GM04504 (cell line): ENCODE measurements around the gene OR2W3.
"Not testable (repeated sequence)": the region's sequence is repeated elsewhere in the genome, so short reads cannot be mapped to it uniquely, and the experiment has no call there.

Experiments
- DNase-seq: peaks from one replicate; pipeline ENCODE4 v3.0.0-alpha.2; 2012; ENCODE audit warnings: low read depth

The OR2W3 gene

DNA sequence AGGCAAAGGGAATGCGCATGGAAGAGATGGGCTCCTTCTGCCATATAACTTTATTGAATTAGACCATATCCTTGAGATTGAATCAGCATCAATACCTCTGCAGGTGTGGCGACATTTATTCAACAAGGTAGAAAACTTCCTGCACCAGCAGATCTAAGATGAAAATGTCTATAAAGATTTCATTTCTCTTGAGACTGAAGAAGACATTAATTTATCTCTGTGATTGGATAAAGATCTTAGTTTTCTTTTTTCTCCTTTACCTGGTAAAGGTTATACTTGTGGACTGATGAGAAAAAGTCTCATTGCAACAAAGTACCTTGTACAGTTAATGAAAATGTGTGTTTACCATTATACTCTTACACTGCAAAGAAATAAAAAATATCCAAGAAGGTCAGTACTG is 24.6 kb downstream of the OR2W3 start, which contains the start of gene OR2T8:
TSS of gene OR2T8 (plus strand) at position 301 of the 400 bp plus-strand sequence. CDS start 766 bp downstream, outside the sequence.
- DNase-seq = no peak

DNA sequence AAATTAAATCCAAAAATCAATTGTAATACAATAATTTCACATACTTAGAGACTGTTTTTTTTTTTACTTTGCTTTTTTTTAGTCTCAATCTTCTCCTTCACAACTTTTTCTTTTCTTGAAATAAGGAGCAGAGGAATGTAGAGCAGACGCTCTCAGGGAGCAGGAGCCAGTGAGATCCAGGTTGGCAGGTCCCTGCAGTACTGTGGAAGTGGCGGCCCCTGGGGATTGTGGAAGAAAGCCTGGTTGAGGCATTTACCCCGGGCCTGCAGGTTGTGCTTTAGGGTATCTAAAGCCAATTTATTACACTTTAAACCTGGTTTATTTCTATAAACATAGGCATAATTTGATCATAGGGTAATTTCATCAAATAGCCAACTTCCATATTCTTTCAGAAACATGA is 28.6 kb downstream of the OR2W3 start:
- no peak for DNase-seq

GRCh38 chr1:247924868-247925267 is 29.5 kb downstream of the OR2W3 start, which contains the start of gene OR2AJ1:
TSS of gene OR2AJ1 (plus strand) at chr1:247924889. CDS start at chr1:247933769, 8,880 bp downstream.
- DNase-seq = no peak

GRCh38 chr1:247933989-247934388 is 38.6 kb downstream of the OR2W3 start:
- DNase-seq = no peak

DNA sequence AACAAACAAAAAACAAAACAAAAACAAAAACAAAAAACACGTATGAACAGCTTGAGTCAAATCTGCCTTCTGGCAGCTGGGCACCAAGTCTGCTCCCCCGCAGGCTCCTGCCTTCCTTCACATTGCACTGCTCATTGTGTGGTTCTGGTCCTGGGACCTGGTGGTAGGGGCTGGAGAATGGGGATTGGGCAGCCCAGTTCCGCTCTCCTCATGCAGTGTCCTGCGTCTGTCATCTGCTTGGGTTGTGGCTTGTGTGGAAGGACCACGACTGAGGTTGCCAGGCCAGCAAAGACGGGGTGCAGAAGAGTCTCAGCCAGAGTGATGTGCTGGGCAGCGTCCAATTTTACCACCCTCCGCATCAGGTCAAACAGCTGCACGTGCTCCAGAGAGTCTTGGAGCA is 40.4 kb downstream of the OR2W3 start:
- DNase-seq = no peak

DNA sequence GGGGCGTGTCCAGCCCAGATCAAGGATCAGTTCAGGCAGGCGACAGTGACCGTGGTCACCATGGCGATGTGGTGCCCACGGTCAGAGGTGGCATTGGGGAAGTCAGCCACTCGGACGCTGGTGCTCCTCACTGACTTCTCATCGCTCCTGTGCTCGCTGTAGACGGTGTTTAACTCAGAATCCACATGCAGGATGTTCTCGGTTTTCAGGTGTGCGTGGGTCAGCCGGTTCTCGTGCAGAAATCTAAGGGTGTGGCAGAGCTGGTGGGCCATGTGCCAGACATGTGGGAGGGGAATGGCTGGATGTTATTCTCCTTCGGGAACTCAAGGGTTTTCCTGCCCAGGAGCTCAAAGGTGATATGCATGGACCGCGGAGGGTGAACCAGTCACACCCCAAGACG is 41.0 kb downstream of the OR2W3 start:
- DNase-seq = no peak

DNA sequence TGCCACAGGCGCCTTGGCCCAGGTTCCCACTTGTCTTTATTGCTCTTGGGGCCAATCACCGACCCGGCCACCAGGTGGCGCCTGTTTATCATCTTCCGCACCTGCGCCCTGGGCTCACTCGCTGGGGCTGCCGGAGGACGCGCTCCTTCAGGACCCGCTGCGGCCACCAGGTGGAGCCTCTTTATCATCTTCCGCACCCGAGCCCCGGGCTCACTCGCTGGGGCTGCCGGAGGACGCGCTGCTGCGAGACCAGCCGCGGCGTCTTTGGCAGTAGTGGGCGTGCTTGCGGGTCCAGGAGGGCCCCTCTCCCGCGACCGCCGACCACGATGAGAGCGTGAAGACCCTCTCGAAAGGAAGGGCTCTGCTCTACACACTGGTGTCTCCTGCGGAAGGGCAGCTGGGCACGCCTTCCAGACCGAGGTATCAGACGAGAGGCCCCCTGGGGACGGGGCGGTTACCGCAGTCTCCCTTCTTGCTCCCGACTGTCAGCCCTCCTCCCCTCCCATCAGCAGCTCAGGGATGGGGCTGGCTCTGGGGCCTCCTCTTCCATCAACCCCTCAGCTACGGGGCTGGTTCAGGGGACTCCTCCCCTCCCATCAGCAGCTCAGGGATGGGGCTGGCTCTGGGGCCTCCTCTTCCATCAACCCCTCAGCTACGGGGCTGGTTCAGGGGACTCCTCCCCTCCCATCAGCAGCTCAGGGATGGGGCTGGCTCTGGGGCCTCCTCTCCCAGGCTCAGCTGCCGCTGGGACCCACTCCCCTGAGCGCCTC is 41.8 kb downstream of the OR2W3 start:
- DNase-seq = not testable (repeated sequence)

- DNase-seq = no peak
Measured at GRCh38 chr1:247942624-247943023, 47.2 kb downstream of the OR2W3 start.
